ENCODE measurements around the gene POLR1D. TPM values are rescaled to one million over a fixed set of nuclear protein-coding genes. Genes with fewer than 3 reads are reported as not detected.

POLR1D gene
- total RNA-seq, 4 donors from 2014 or later: 110 to 148 (median 124) TPM

GRCh38 chr13:27660511-27660910, 38.8 kb downstream of the POLR1D start:
- no peaks in the 10 kb centered on the region for H3K9me3 ChIP-seq
- TF ChIP-seq POLR2AphosphoS5 (IDR thresholded peaks at IDR 0.05) (no peak), POLR2A (IDR thresholded peaks at IDR 0.05; ENCODE audit: low read depth) (no peak), CTCF (IDR thresholded peaks at IDR 0.05) (no peak), EP300 (IDR thresholded peaks at IDR 0.05) (no peak)
- 96% methylated on average over 6 of the region's 6 CpGs for WGBS
- no peak overlapping the region for H3K27ac ChIP-seq (replicated peaks in 1 of 4)
- peaks cover 0 to under 1% (median 0%) of the 10 kb centered on the region in 4 donors for H3K36me3 ChIP-seq
- H3K4me3 ChIP-seq: no peak overlapping the region
- H3K4me1 ChIP-seq: peaks cover 22 to 51% (median 31%) of the 10 kb centered on the region in 4 donors
- no peaks in the 10 kb centered on the region for H3K27me3 ChIP-seq
- intact Hi-C loops (cut with DNase I): no loop called here
- DNase-seq (ENCODE audit: extremely low spot score): no peak

GRCh38 chr13:27661017-27661416, 39.3 kb downstream of the POLR1D start:
- Histone ChIP-seq H3K36me3 (peaks cover 0 to 5% (median 2%) of the 10 kb centered on the region in 4 donors), H3K9me3 (no peaks in the 10 kb centered on the region), H3K4me1 (peaks cover 22 to 51% (median 31%) of the 10 kb centered on the region in 4 donors), H3K4me3 (no peak overlapping the region), H3K27me3 (no peaks in the 10 kb centered on the region), H3K27ac (replicated peaks in 1 of 4) (no peak overlapping the region)
- DNase-seq (ENCODE audit: extremely low spot score): no peak
- TF ChIP-seq POLR2A (IDR thresholded peaks at IDR 0.05; ENCODE audit: low read depth) (no peak), EP300 (IDR thresholded peaks at IDR 0.05) (no peak), POLR2AphosphoS5 (IDR thresholded peaks at IDR 0.05) (no peak)
- intact Hi-C loops (cut with DNase I): no loop called here

GRCh38 chr13:27662738-27663470, 41.2 kb downstream of the POLR1D start:
- H3K4me1 ChIP-seq: peaks cover 22 to 52% (median 31%) of the 10 kb centered on the region in 4 donors
- WGBS: 93% methylated on average over 2 of the region's 2 CpGs

GRCh38 chr13:27663947-27664346, 42.3 kb downstream of the POLR1D start:
- no peak overlapping the region for H3K27ac ChIP-seq (replicated peaks in 1 of 4)
- no peaks in the 10 kb centered on the region for H3K27me3 ChIP-seq
- DNase-seq (ENCODE audit: extremely low spot score): no peak
- H3K36me3 ChIP-seq: peaks cover 0 to 20% (median 3%) of the 10 kb centered on the region in 4 donors
- H3K4me3 ChIP-seq: no peak overlapping the region
- TF ChIP-seq EP300 (IDR thresholded peaks at IDR 0.05): no peak
- TF ChIP-seq POLR2AphosphoS5 (IDR thresholded peaks at IDR 0.05): no peak
- TF ChIP-seq CTCF (IDR thresholded peaks at IDR 0.05): no peak
- TF ChIP-seq POLR2A (IDR thresholded peaks at IDR 0.05; ENCODE audit: low read depth): no peak
- intact Hi-C loops (cut with DNase I): no loop called here
- H3K9me3 ChIP-seq: no peaks in the 10 kb centered on the region
- WGBS: 86% methylated on average over 7 of the region's 8 CpGs
- H3K4me1 ChIP-seq: peaks cover 19 to 51% (median 26%) of the 10 kb centered on the region in 4 donors

More at GRCh38 chr13:27662738-27663470, 41.2 kb downstream of the POLR1D start:
- DNase-seq (ENCODE audit: extremely low spot score): no peak
- intact Hi-C loops (cut with DNase I): no loop called here
- Histone ChIP-seq H3K27ac (replicated peaks in 1 of 4) (no peak overlapping the region), H3K36me3 (peaks cover 0 to 20% (median 3%) of the 10 kb centered on the region in 4 donors), H3K9me3 (no peaks in the 10 kb centered on the region), H3K4me3 (no peak overlapping the region), H3K27me3 (no peaks in the 10 kb centered on the region)
- no peak for TF ChIP-seq POLR2AphosphoS5 (IDR thresholded peaks at IDR 0.05)

GRCh38 chr13:27665333-27665732, 43.6 kb downstream of the POLR1D start:
- no peak overlapping the region for H3K4me3 ChIP-seq
- no peaks in the 10 kb centered on the region for H3K9me3 ChIP-seq
- no peak overlapping the region for H3K27ac ChIP-seq (replicated peaks in 1 of 4)
- H3K27me3 ChIP-seq: no peaks in the 10 kb centered on the region
- peaks cover 16 to 38% (median 20%) of the 10 kb centered on the region in 4 donors for H3K4me1 ChIP-seq
- WGBS: 38% methylated on average over 3 of the region's 3 CpGs
- peak; percentile 20 to 34 (median 23) for TF ChIP-seq CTCF (IDR thresholded peaks at IDR 0.05)
- TF ChIP-seq POLR2A (IDR thresholded peaks at IDR 0.05; ENCODE audit: low read depth): no peak
- peaks cover 0 to 20% (median 3%) of the 10 kb centered on the region in 4 donors for H3K36me3 ChIP-seq
- no peak for DNase-seq (ENCODE audit: extremely low spot score)
- intact Hi-C loops (cut with DNase I): no loop called here
